ENCODE measurements around the gene TUFT1.
A peak's percentile ranks its signal among the peaks of the same experiment; 100 is the strongest.
"Not testable (repeated sequence)": the region's sequence is repeated elsewhere in the genome, so short reads cannot be mapped to it uniquely, and the experiment has no call there.

Gene TUFT1

GRCh38 chr1:151594143-151594625 lies 54.1 kb downstream of the TUFT1 start:
- TF ChIP-seq CTCF (IDR thresholded peaks at IDR 0.05; ENCODE audit: insufficient read depth, low read depth, low read length, missing control alignments), result peak; percentile 89
- H3K4me3 ChIP-seq (ENCODE audit: low read depth, low read length), result no peak overlapping the region
- DNase-seq (ENCODE audit: low read depth), result peak; percentile 91

- no peak for TF ChIP-seq CTCF (IDR thresholded peaks at IDR 0.05; ENCODE audit: insufficient read depth, low read depth, low read length, missing control alignments)
- H3K4me3 ChIP-seq (ENCODE audit: low read depth, low read length), result no peak overlapping the region
- DNase-seq (ENCODE audit: low read depth), result no peak
These were observed 56.3 kb downstream of the TUFT1 start for GRCh38 chr1:151596166-151596953.

GRCh38 chr1:151602550-151602949 lies 62.4 kb downstream of the TUFT1 start:
- not testable (repeated sequence) for DNase-seq (ENCODE audit: low read depth)

GRCh38 chr1:151604291-151604690 lies 64.2 kb downstream of the TUFT1 start:
- DNase-seq (ENCODE audit: low read depth), result no peak
- H3K4me3 ChIP-seq (ENCODE audit: low read depth, low read length), result no peak overlapping the region
- TF ChIP-seq CTCF (IDR thresholded peaks at IDR 0.05; ENCODE audit: insufficient read depth, low read depth, low read length, missing control alignments), result no peak

More at GRCh38 chr1:151602550-151602949, 62.4 kb downstream of the TUFT1 start:
- not testable (repeated sequence) for H3K4me3 ChIP-seq (ENCODE audit: low read depth, low read length)

- TF ChIP-seq CTCF (IDR thresholded peaks at IDR 0.05; ENCODE audit: insufficient read depth, low read depth, low read length, missing control alignments), result no peak
These were observed 66.3 kb downstream of the TUFT1 start for GRCh38 chr1:151606384-151606783.

GRCh38 chr1:151606857-151607256 lies 66.7 kb downstream of the TUFT1 start:
- TF ChIP-seq CTCF (IDR thresholded peaks at IDR 0.05; ENCODE audit: insufficient read depth, low read depth, low read length, missing control alignments), result no peak
- H3K4me3 ChIP-seq (ENCODE audit: low read depth, low read length), result no peak overlapping the region
- no peak for DNase-seq (ENCODE audit: low read depth)

More at GRCh38 chr1:151606384-151606783, 66.3 kb downstream of the TUFT1 start:
- no peak for DNase-seq (ENCODE audit: low read depth)
- H3K4me3 ChIP-seq (ENCODE audit: low read depth, low read length), result no peak overlapping the region

- no peak for TF ChIP-seq CTCF (IDR thresholded peaks at IDR 0.05; ENCODE audit: insufficient read depth, low read depth, low read length, missing control alignments)
- DNase-seq (ENCODE audit: low read depth), result no peak
- no peak overlapping the region for H3K4me3 ChIP-seq (ENCODE audit: low read depth, low read length)
These were observed 70.0 kb downstream of the TUFT1 start for GRCh38 chr1:151610142-151610541.

All from GM12865 (cell line).